ENCODE measurements around the gene CEP126. TPM values are rescaled to one million over a fixed set of nuclear protein-coding genes. Genes with fewer than 3 reads are reported as not detected.
"Not testable (repeated sequence)": the region's sequence is repeated elsewhere in the genome, so short reads cannot be mapped to it uniquely, and the experiment has no call there.

Gene CEP126
- total and polyA plus RNA-seq, 2 of the 13 experiments (the other 11 are each of a cell fraction or from before 2014, with no cell fraction given), result 1.4 to 1.7 TPM

DNA sequence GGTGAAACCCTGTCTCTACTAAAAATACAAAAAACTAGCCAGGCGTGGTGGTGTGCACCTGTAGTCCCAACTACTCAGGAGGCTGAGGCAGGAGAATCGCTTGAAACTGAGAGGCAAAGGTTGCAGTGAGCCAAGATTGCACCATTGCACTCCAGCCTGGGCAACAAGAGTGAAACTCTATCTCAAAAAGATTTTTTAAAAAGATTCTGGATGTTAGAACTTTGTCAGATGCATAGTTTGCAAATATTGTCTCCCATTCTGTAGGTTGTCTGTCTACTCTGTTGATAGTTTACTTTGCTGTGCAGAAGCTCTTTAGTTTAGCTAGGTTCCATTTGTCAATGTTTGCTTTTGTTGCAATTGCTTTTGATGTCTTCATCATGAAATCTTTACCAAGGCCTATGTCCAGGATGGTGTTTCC is 79.3 kb downstream of the CEP126 start (continued):
- TF ChIP-seq, protein P1, sequence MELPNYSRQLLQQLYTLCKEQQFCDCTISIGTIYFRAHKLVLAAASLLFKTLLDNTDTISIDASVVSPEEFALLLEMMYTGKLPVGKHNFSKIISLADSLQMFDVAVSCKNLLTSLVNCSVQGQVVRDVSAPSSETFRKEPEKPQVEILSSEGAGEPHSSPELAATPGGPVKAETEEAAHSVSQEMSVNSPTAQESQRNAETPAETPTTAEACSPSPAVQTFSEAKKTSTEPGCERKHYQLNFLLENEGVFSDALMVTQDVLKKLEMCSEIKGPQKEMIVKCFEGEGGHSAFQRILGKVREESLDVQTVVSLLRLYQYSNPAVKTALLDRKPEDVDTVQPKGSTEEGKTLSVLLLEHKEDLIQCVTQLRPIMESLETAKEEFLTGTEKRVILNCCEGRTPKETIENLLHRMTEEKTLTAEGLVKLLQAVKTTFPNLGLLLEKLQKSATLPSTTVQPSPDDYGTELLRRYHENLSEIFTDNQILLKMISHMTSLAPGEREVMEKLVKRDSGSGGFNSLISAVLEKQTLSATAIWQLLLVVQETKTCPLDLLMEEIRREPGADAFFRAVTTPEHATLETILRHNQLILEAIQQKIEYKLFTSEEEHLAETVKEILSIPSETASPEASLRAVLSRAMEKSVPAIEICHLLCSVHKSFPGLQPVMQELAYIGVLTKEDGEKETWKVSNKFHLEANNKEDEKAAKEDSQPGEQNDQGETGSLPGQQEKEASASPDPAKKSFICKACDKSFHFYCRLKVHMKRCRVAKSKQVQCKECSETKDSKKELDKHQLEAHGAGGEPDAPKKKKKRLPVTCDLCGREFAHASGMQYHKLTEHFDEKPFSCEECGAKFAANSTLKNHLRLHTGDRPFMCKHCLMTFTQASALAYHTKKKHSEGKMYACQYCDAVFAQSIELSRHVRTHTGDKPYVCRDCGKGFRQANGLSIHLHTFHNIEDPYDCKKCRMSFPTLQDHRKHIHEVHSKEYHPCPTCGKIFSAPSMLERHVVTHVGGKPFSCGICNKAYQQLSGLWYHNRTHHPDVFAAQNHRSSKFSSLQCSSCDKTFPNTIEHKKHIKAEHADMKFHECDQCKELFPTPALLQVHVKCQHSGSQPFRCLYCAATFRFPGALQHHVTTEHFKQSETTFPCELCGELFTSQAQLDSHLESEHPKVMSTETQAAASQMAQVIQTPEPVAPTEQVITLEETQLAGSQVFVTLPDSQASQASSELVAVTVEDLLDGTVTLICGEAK (IDR thresholded peaks at IDR 0.05), result not testable (repeated sequence)
- TF ChIP-seq, protein P1 (CRISPR knock-in tag; IDR thresholded peaks at IDR 0.05), result peak; percentile 59; the same call in 1 of the 2 replicates
- TF ChIP-seq YEATS2 (CRISPR knock-in tag; IDR thresholded peaks at IDR 0.05; ENCODE audit: borderline replicate concordance) (0 out of 2 replicates have a peak, but pooled peaks have one; percentile 26), NR2F1 (CRISPR knock-in tag; IDR thresholded peaks at IDR 0.05) (0 out of 4 replicates have a peak, but pooled peaks of 1 of the 2 experiments have one; percentile 22), ISL2 (CRISPR knock-in tag; IDR thresholded peaks at IDR 0.05) (peak; percentile 100)
- TF ChIP-seq, protein P2, sequence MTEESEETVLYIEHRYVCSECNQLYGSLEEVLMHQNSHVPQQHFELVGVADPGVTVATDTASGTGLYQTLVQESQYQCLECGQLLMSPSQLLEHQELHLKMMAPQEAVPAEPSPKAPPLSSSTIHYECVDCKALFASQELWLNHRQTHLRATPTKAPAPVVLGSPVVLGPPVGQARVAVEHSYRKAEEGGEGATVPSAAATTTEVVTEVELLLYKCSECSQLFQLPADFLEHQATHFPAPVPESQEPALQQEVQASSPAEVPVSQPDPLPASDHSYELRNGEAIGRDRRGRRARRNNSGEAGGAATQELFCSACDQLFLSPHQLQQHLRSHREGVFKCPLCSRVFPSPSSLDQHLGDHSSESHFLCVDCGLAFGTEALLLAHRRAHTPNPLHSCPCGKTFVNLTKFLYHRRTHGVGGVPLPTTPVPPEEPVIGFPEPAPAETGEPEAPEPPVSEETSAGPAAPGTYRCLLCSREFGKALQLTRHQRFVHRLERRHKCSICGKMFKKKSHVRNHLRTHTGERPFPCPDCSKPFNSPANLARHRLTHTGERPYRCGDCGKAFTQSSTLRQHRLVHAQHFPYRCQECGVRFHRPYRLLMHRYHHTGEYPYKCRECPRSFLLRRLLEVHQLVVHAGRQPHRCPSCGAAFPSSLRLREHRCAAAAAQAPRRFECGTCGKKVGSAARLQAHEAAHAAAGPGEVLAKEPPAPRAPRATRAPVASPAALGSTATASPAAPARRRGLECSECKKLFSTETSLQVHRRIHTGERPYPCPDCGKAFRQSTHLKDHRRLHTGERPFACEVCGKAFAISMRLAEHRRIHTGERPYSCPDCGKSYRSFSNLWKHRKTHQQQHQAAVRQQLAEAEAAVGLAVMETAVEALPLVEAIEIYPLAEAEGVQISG (CRISPR knock-in tag; IDR thresholded peaks at IDR 0.05), result peak; percentile 69
- TF ChIP-seq, protein P3, sequence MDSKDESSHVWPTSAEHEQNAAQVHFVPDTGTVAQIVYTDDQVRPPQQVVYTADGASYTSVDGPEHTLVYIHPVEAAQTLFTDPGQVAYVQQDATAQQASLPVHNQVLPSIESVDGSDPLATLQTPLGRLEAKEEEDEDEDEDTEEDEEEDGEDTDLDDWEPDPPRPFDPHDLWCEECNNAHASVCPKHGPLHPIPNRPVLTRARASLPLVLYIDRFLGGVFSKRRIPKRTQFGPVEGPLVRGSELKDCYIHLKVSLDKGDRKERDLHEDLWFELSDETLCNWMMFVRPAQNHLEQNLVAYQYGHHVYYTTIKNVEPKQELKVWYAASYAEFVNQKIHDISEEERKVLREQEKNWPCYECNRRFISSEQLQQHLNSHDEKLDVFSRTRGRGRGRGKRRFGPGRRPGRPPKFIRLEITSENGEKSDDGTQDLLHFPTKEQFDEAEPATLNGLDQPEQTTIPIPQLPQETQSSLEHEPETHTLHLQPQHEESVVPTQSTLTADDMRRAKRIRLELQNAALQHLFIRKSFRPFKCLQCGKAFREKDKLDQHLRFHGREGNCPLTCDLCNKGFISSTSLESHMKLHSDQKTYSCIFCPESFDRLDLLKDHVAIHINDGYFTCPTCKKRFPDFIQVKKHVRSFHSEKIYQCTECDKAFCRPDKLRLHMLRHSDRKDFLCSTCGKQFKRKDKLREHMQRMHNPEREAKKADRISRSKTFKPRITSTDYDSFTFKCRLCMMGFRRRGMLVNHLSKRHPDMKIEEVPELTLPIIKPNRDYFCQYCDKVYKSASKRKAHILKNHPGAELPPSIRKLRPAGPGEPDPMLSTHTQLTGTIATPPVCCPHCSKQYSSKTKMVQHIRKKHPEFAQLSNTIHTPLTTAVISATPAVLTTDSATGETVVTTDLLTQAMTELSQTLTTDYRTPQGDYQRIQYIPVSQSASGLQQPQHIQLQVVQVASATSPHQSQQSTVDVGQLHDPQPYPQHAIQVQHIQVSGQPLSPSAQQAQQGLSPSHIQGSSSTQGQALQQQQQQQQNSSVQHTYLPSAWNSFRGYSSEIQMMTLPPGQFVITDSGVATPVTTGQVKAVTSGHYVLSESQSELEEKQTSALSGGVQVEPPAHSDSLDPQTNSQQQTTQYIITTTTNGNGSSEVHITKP (CRISPR knock-in tag; IDR thresholded peaks at IDR 0.05; ENCODE audit: low read depth), result 0 out of 2 replicates have a peak, but pooled peaks have one; percentile 25
- TF ChIP-seq, protein P4, sequence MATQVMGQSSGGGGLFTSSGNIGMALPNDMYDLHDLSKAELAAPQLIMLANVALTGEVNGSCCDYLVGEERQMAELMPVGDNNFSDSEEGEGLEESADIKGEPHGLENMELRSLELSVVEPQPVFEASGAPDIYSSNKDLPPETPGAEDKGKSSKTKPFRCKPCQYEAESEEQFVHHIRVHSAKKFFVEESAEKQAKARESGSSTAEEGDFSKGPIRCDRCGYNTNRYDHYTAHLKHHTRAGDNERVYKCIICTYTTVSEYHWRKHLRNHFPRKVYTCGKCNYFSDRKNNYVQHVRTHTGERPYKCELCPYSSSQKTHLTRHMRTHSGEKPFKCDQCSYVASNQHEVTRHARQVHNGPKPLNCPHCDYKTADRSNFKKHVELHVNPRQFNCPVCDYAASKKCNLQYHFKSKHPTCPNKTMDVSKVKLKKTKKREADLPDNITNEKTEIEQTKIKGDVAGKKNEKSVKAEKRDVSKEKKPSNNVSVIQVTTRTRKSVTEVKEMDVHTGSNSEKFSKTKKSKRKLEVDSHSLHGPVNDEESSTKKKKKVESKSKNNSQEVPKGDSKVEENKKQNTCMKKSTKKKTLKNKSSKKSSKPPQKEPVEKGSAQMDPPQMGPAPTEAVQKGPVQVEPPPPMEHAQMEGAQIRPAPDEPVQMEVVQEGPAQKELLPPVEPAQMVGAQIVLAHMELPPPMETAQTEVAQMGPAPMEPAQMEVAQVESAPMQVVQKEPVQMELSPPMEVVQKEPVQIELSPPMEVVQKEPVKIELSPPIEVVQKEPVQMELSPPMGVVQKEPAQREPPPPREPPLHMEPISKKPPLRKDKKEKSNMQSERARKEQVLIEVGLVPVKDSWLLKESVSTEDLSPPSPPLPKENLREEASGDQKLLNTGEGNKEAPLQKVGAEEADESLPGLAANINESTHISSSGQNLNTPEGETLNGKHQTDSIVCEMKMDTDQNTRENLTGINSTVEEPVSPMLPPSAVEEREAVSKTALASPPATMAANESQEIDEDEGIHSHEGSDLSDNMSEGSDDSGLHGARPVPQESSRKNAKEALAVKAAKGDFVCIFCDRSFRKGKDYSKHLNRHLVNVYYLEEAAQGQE (IDR thresholded peaks at IDR 0.05; ENCODE audit: borderline replicate concordance in 1 of 2, low read depth in 1 of 2, low read length in 2 of 2), result peak in 1 of 2 experiments; percentile 47; a peak in 1 of 4 replicates

Data from HepG2 (cell line).